HEK293 (cell line): ENCODE results near the gene ZP3.

Experiments used
- CTCF ChIA-PET: fragments of 350-600 bp; formaldehyde crosslinking; extraction: SDS; loops from one replicate; lab custom pipeline; 2021; ENCODE audit warnings: antibody characterized with exemption; lab: Yijun Ruan, JAX
- POLR2A ChIA-PET: fragments of 300-600 bp; formaldehyde crosslinking; extraction: SDS; loops from one replicate; lab custom pipeline; 2020; ENCODE audit warnings: antibody characterized with exemption, inconsistent platforms; lab: Yijun Ruan, JAX
- H3K27ac ChIP-seq: fragments of 200-500 bp; sonication (Bioruptor generic); 2 replicates; pipeline ENCODE4 v1.5.1; 2014; ENCODE audit warnings: low read depth, low read length, control low read depth, inconsistent platforms; ENCODE audit errors: extremely low read depth
- H3K36me3 ChIP-seq, 2 experiments: fragments of 200-500 bp in 1 of 2; sonication (Bioruptor generic) in 1 of 2; 1 replicate in 1 of 2; 2 replicates in 1 of 2; pipeline ENCODE4 v1.5.1; 2014 to 2017; ENCODE audit warnings: inconsistent platforms in 2 of 2, low read length in 2 of 2; ENCODE audit not compliant: control insufficient read depth in 2 of 2, insufficient read depth in 1 of 2
- H3K4me1 ChIP-seq: fragments of 200-500 bp; sonication (Bioruptor generic); 2 replicates; pipeline ENCODE4 v1.5.1; 2014; ENCODE audit warnings: mild to moderate bottlenecking, low read length, inconsistent platforms; ENCODE audit not compliant: control insufficient read depth, insufficient read depth
- H3K4me3 ChIP-seq: 2 replicates; pipeline ENCODE4 v1.5.1; 2011; ENCODE audit warnings: low read depth, mild to moderate bottlenecking, control low read depth, low read length, moderate library complexity
- H3K9me3 ChIP-seq: fragments of 200-500 bp; sonication (Bioruptor generic); 2 replicates; pipeline ENCODE4 v1.5.1; 2014; ENCODE audit warnings: low read depth, low read length, inconsistent platforms; ENCODE audit not compliant: control insufficient read depth, insufficient read depth
- GFI1B ChIP-seq: fragments of 450-650 bp; formaldehyde crosslinking; IDR thresholded peaks from 2 replicates; pipeline ENCODE4 v1.5.1; 2016; ENCODE audit warnings: missing biosample characterization, missing genetic modification characterization
- HOXA7 ChIP-seq: sonication (generic); formaldehyde crosslinking; IDR thresholded peaks from 2 replicates; pipeline ENCODE4 v1.8.1; 2022; ENCODE audit warnings: missing genetic modification reagents, borderline replicate concordance
- HOXD13 ChIP-seq: sonication (generic); formaldehyde crosslinking; IDR thresholded peaks from 2 replicates; pipeline ENCODE4 v1.8.0; 2022; ENCODE audit warnings: missing genetic modification reagents, borderline replicate concordance
- IKZF3 ChIP-seq: fragments of 450-650 bp; IDR thresholded peaks from 2 replicates; pipeline ENCODE4 v1.5.0; 2018; ENCODE audit warnings: missing biosample characterization, mild to moderate bottlenecking, missing genetic modification characterization, moderate library complexity
- SP2 ChIP-seq: fragments of 450-650 bp; formaldehyde crosslinking; IDR thresholded peaks from 2 replicates; pipeline ENCODE4 v1.5.1; 2016; ENCODE audit warnings: missing biosample characterization, missing genetic modification characterization
- TRIM28 ChIP-seq: IDR thresholded peaks from 2 replicates; pipeline ENCODE4 v1.6.1; 2011; ENCODE audit warnings: low read length, control low read depth, borderline replicate concordance
- ZBTB20 ChIP-seq: fragments of 450-650 bp; formaldehyde crosslinking; IDR thresholded peaks from 2 replicates; pipeline ENCODE4 v1.5.1; 2016; ENCODE audit warnings: missing biosample characterization, missing genetic modification characterization
- ZFP41 ChIP-seq: fragments of 450-650 bp; formaldehyde crosslinking; IDR thresholded peaks from 2 replicates; pipeline ENCODE4 v1.5.1; 2016; ENCODE audit warnings: missing biosample characterization, missing genetic modification characterization, borderline replicate concordance
- ZNF138 ChIP-seq: fragments of 450-650 bp; formaldehyde crosslinking; IDR thresholded peaks from 2 replicates; pipeline ENCODE4 v1.5.1; 2016; ENCODE audit warnings: missing biosample characterization, missing genetic modification characterization, borderline replicate concordance
- ZNF19 ChIP-seq: fragments of 450-650 bp; formaldehyde crosslinking; IDR thresholded peaks from 2 replicates; pipeline ENCODE4; 2016; ENCODE audit warnings: missing biosample characterization, missing genetic modification characterization, low read depth
- ZNF239 ChIP-seq: fragments of 450-650 bp; formaldehyde crosslinking; IDR thresholded peaks from 2 replicates; pipeline ENCODE4 v1.5.1; 2016; ENCODE audit warnings: missing biosample characterization, missing genetic modification characterization
- ZNF292 ChIP-seq: fragments of 450-650 bp; formaldehyde crosslinking; IDR thresholded peaks from 2 replicates; pipeline ENCODE4 v1.5.1; 2016; ENCODE audit warnings: low read depth, missing biosample characterization, missing genetic modification characterization, borderline replicate concordance
- ZNF521 ChIP-seq: fragments of 450-650 bp; formaldehyde crosslinking; IDR thresholded peaks from 2 replicates; pipeline ENCODE4 v1.5.1; 2017; ENCODE audit warnings: missing biosample characterization, mild to moderate bottlenecking, missing genetic modification characterization
- ZNF560 ChIP-seq: fragments of 450-650 bp; formaldehyde crosslinking; IDR thresholded peaks from 2 replicates; pipeline ENCODE4 v1.5.1; 2017; ENCODE audit warnings: missing biosample characterization, missing genetic modification characterization, borderline replicate concordance
- ZNF571 ChIP-seq: fragments of 450-650 bp; formaldehyde crosslinking; IDR thresholded peaks from 2 replicates; pipeline ENCODE4 v1.5.0; 2017; ENCODE audit warnings: missing biosample characterization, missing genetic modification characterization
- ZNF664 ChIP-seq: fragments of 450-650 bp; formaldehyde crosslinking; IDR thresholded peaks from 2 replicates; pipeline ENCODE4 v1.5.1; 2016; ENCODE audit warnings: missing biosample characterization, missing genetic modification characterization
- ZNF747 ChIP-seq: fragments of 450-650 bp; formaldehyde crosslinking; IDR thresholded peaks from 2 replicates; pipeline ENCODE4 v1.5.1; 2016; ENCODE audit warnings: missing biosample characterization, missing genetic modification characterization
- ZNF776 ChIP-seq: fragments of 450-650 bp; formaldehyde crosslinking; IDR thresholded peaks from 2 replicates; pipeline ENCODE4 v1.5.0; 2017; ENCODE audit warnings: missing biosample characterization, missing genetic modification characterization, borderline replicate concordance
- TF ChIP-seq, protein P1 (sequence below): fragments of 450-650 bp; formaldehyde crosslinking; IDR thresholded peaks from 2 replicates; pipeline ENCODE4 v1.5.1; 2016; ENCODE audit warnings: missing biosample characterization, missing genetic modification characterization
- TF ChIP-seq, protein P2 (sequence below): fragments of 450-650 bp; formaldehyde crosslinking; IDR thresholded peaks from 2 replicates; pipeline ENCODE4 v1.5.1; 2016; ENCODE audit warnings: missing biosample characterization, missing genetic modification characterization
- TF ChIP-seq, protein P3 (sequence below): fragments of 450-650 bp; formaldehyde crosslinking; IDR thresholded peaks from 2 replicates; pipeline ENCODE4 v1.5.1; 2016; ENCODE audit warnings: missing biosample characterization, missing genetic modification characterization
- TF ChIP-seq, protein P4 (sequence below): fragments of 450-650 bp; formaldehyde crosslinking; IDR thresholded peaks from 2 replicates; pipeline ENCODE4 v1.5.1; 2017; ENCODE audit warnings: missing biosample characterization, missing genetic modification characterization

ZP3 gene

DNA sequence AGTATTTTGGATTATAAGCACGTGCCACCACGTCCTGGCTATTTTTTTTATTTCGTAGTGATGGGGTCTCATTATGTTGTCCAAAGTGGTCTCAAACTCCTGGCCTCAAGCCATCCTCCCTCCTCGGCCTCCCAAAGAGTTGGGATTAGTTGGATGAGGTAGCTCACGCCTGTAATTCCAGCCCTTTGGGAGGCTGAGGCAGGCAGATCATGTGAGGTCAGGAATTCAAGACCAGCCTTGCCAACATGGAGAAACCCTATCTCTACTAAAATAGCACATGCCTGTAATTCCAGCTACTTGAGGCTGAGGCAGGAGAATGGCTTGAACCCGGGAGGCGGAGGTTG is 44.2 kb upstream of the ZP3 start:
- ChIA-PET POLR2A (no interaction called here), CTCF (interaction anchor here (0.7 kb wide), 1 partner anchor 8 kb away, joined by 3 read pairs; no protein-coding TSS in a partner anchor)
- Histone ChIP-seq H3K9me3 (no peaks in the 10 kb centered on the region), H3K27ac (peak overlapping the region; percentile 47), H3K36me3 (no peaks in the 10 kb centered on the region), H3K4me1 (no peaks in the 10 kb centered on the region), H3K4me3 (no peak overlapping the region)
- TF ChIP-seq ZFP41: no peak
- TF ChIP-seq, protein P1, sequence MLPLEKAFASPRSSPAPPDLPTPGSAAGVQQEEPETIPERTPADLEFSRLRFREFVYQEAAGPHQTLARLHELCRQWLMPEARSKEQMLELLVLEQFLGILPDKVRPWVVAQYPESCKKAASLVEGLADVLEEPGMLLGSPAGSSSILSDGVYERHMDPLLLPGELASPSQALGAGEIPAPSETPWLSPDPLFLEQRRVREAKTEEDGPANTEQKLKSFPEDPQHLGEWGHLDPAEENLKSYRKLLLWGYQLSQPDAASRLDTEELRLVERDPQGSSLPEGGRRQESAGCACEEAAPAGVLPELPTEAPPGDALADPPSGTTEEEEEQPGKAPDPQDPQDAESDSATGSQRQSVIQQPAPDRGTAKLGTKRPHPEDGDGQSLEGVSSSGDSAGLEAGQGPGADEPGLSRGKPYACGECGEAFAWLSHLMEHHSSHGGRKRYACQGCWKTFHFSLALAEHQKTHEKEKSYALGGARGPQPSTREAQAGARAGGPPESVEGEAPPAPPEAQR (tag by site-specific recombination): no peak
- TF ChIP-seq HOXA7: no peak
- TF ChIP-seq ZBTB20: no peak
- TF ChIP-seq, protein P2, sequence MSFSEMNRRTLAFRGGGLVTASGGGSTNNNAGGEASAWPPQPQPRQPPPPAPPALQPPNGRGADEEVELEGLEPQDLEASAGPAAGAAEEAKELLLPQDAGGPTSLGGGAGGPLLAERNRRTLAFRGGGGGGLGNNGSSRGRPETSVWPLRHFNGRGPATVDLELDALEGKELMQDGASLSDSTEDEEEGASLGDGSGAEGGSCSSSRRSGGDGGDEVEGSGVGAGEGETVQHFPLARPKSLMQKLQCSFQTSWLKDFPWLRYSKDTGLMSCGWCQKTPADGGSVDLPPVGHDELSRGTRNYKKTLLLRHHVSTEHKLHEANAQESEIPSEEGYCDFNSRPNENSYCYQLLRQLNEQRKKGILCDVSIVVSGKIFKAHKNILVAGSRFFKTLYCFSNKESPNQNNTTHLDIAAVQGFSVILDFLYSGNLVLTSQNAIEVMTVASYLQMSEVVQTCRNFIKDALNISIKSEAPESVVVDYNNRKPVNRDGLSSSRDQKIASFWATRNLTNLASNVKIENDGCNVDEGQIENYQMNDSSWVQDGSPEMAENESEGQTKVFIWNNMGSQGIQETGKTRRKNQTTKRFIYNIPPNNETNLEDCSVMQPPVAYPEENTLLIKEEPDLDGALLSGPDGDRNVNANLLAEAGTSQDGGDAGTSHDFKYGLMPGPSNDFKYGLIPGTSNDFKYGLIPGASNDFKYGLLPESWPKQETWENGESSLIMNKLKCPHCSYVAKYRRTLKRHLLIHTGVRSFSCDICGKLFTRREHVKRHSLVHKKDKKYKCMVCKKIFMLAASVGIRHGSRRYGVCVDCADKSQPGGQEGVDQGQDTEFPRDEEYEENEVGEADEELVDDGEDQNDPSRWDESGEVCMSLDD: no peak
- no peak for TF ChIP-seq ZNF239
- TF ChIP-seq, protein P3, sequence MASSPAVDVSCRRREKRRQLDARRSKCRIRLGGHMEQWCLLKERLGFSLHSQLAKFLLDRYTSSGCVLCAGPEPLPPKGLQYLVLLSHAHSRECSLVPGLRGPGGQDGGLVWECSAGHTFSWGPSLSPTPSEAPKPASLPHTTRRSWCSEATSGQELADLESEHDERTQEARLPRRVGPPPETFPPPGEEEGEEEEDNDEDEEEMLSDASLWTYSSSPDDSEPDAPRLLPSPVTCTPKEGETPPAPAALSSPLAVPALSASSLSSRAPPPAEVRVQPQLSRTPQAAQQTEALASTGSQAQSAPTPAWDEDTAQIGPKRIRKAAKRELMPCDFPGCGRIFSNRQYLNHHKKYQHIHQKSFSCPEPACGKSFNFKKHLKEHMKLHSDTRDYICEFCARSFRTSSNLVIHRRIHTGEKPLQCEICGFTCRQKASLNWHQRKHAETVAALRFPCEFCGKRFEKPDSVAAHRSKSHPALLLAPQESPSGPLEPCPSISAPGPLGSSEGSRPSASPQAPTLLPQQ (tag by site-specific recombination): no peak
- no peak for TF ChIP-seq ZNF560 (tag by site-specific recombination)
- TF ChIP-seq HOXD13 (CRISPR knock-in tag): no peak
- TF ChIP-seq TRIM28: no peak
- TF ChIP-seq, protein P4, sequence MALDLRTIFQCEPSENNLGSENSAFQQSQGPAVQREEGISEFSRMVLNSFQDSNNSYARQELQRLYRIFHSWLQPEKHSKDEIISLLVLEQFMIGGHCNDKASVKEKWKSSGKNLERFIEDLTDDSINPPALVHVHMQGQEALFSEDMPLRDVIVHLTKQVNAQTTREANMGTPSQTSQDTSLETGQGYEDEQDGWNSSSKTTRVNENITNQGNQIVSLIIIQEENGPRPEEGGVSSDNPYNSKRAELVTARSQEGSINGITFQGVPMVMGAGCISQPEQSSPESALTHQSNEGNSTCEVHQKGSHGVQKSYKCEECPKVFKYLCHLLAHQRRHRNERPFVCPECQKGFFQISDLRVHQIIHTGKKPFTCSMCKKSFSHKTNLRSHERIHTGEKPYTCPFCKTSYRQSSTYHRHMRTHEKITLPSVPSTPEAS (tag by site-specific recombination): no peak
- no peak for TF ChIP-seq ZNF571 (tag by site-specific recombination)

DNA sequence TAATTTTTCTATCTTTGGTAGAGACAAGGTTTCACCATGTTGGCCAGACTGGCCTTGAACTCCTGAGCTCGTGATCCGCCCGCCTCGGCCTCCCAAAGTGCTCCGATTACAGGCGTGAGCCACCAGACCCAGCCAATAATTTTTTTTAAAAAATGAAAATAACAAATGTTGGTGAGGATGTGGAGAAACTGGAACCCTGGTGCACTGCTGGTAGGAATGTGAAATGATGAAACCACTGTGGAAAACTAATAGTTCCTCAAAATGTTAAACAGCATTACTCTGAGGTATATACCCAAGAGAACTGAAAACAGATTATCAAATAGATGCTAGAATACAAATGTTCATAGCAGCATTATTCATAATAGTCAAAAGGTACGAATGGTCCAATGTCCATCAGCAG is 42.9 kb upstream of the ZP3 start:
- Histone ChIP-seq H3K9me3 (no peaks in the 10 kb centered on the region), H3K36me3 (no peaks in the 10 kb centered on the region), H3K4me3 (no peak overlapping the region), H3K4me1 (no peaks in the 10 kb centered on the region), H3K27ac (no peak overlapping the region)
- TF ChIP-seq ZNF776: no peak
- TF ChIP-seq GFI1B (tag by site-specific recombination): no peak
- no peak for TF ChIP-seq ZNF138
- POLR2A ChIA-PET: no interaction called here
- CTCF ChIA-PET: no interaction called here

DNA sequence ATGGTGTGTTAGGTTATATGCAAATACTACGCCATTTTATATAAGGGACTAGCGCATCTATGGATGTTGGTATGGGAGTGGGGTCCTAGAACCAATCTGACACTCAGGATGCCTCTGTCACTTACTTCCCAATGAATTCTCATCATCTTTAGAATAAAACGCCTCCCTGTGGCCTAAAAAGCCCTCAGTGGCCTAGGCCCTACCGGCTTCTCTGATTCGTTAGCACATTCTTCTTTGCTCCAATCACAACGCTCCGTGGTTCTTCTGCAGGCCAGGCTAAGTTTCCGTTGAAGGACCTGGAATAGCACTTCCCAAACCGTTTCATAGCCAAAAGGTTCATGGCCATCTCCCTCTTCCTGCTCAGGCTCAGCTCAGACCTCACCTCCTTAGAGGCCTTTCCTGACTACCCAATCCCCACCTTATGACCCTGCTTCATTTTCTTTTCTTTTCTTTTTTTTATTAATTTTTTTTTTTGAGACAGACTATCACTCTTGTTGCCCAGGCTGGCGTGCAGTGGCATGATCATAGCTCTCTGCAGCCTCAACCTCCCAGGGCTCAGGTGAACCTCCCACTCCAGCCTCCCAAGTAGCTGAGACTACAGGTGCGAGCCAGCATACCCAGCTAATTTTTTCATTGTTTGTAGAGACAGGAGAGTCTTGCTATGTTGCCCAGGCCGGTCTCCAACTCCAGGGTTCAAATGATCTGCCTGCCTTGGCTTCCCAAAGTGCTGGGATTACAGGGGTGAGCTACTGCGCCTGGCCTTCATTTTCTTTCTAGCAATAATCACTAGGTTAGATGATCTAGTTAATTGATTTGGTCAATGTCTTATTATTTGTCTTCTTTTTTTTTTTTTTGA is 41.4 kb upstream of the ZP3 start:
- H3K4me3 ChIP-seq: no peak overlapping the region
- ChIA-PET POLR2A (interaction anchor here (0.7 kb wide), 1 partner anchor 24 kb away, joined by 3 read pairs; the partner anchor contains the start of gene YWHAG), CTCF (no interaction called here)
- no peaks in the 10 kb centered on the region for H3K4me1 ChIP-seq
- TF ChIP-seq SP2 (0 out of 2 replicates have a peak, but pooled peaks have one; percentile 22), ZNF664 (tag by site-specific recombination) (no peak), ZNF292 (tag by site-specific recombination) (no peak), ZNF747 (tag by site-specific recombination) (no peak), ZNF521 (tag by site-specific recombination) (no peak), ZNF19 (tag by site-specific recombination) (no peak), IKZF3 (tag by site-specific recombination) (no peak)
- H3K9me3 ChIP-seq: no peaks in the 10 kb centered on the region
- H3K36me3 ChIP-seq: no peaks in the 10 kb centered on the region
- H3K27ac ChIP-seq: no peak overlapping the region
